Measurements from ENCODE around the gene SLC5A2. TPM values are rescaled to one million over a fixed set of nuclear protein-coding genes. Genes with fewer than 3 reads are reported as not detected.
"Not testable (repeated sequence)": the region's sequence is repeated elsewhere in the genome, so short reads cannot be mapped to it uniquely, and the experiment has no call there.

SLC5A2 gene
- total RNA-seq, 2 donors from 2014 or later = 0.28 to 0.79 TPM

GRCh38 chr16:31488468-31489297 is 5.8 kb downstream of the SLC5A2 start:
- no peak for ATAC-seq
- intact Hi-C loops (cut with DNase I, micrococcal nuclease) = no loop called here
- no peak for DNase-seq

- DNase-seq = no peak
- no peak for ATAC-seq
- intact Hi-C loops (cut with DNase I, micrococcal nuclease) = no loop called here
Observed at GRCh38 chr16:31489298-31489564, 6.3 kb downstream of the SLC5A2 start.

- DNase-seq (no peak), ATAC-seq (no peak)
- intact Hi-C loops (cut with DNase I, micrococcal nuclease) = no loop called here
Observed at GRCh38 chr16:31489616-31490584, 7.0 kb downstream of the SLC5A2 start.

GRCh38 chr16:31491778-31492418 is 9.0 kb downstream of the SLC5A2 start:
- intact Hi-C loops (cut with DNase I, micrococcal nuclease) = no loop called here
- DNase-seq (no peak), ATAC-seq (no peak)

GRCh38 chr16:31493506-31494125 is 10.7 kb downstream of the SLC5A2 start:
- DNase-seq = no peak
- no peak for ATAC-seq
- intact Hi-C loops (cut with DNase I, micrococcal nuclease) = no loop called here

GRCh38 chr16:31496670-31497069 is 13.7 kb downstream of the SLC5A2 start:
- intact Hi-C loops (cut with DNase I, micrococcal nuclease) = no loop called here
- no peak for DNase-seq
- no peak for ATAC-seq

- intact Hi-C loops (cut with DNase I, micrococcal nuclease) = no loop called here
- ATAC-seq (no peak), DNase-seq (no peak)
Observed at GRCh38 chr16:31498493-31498892, 15.6 kb downstream of the SLC5A2 start.

GRCh38 chr16:31499928-31500327 is 17.0 kb downstream of the SLC5A2 start:
- intact Hi-C loops (cut with DNase I, micrococcal nuclease) = no loop called here
- DNase-seq (no peak), ATAC-seq (no peak)

- DNase-seq (no peak), ATAC-seq (no peak)
- intact Hi-C loops (cut with DNase I, micrococcal nuclease) = no loop called here
Observed at GRCh38 chr16:31501226-31501965, 18.5 kb downstream of the SLC5A2 start.

GRCh38 chr16:31501966-31502348 is 19.0 kb downstream of the SLC5A2 start:
- ATAC-seq = no peak
- intact Hi-C loops (cut with DNase I, micrococcal nuclease) = no loop called here
- no peak for DNase-seq

- ATAC-seq = no peak
- no peak for DNase-seq
- intact Hi-C loops (cut with DNase I, micrococcal nuclease) = no loop called here
Observed at GRCh38 chr16:31502981-31503380, 20.1 kb downstream of the SLC5A2 start.

- intact Hi-C loops (cut with DNase I, micrococcal nuclease); ATAC-seq; DNase-seq: not testable (repeated sequence)
Observed at GRCh38 chr16:31503555-31503954, 20.6 kb downstream of the SLC5A2 start.

GRCh38 chr16:31504159-31504558 is 21.2 kb downstream of the SLC5A2 start:
- intact Hi-C loops (cut with DNase I, micrococcal nuclease) = no loop called here
- ATAC-seq = no peak
- DNase-seq = no peak

- intact Hi-C loops (cut with DNase I, micrococcal nuclease) = no loop called here
- DNase-seq (no peak), ATAC-seq (no peak)
Observed at GRCh38 chr16:31505483-31505882, 22.6 kb downstream of the SLC5A2 start.

- intact Hi-C loops (cut with DNase I, micrococcal nuclease) = no loop called here
- DNase-seq (no peak), ATAC-seq (peak; percentile 38)
Observed at GRCh38 chr16:31507617-31507928, 24.6 kb downstream of the SLC5A2 start.

- intact Hi-C loops (cut with DNase I, micrococcal nuclease) = no loop called here
Observed at GRCh38 chr16:31507929-31508705, 25.2 kb downstream of the SLC5A2 start, which contains the start of gene RUSF1. TSS of gene RUSF1 (minus strand) at chr16:31508391. CDS start at chr16:31508373, 18 bp downstream.

GRCh38 chr16:31508706-31509195 is 25.8 kb downstream of the SLC5A2 start:
- ATAC-seq = peak; percentile 35

More at GRCh38 chr16:31507929-31508705, 25.2 kb downstream of the SLC5A2 start, which contains the start of gene RUSF1:
- DNase-seq = peak; percentile 91 to 94
- peak; percentile 98 for ATAC-seq

GRCh38 chr16:31513126-31513525 is 30.2 kb downstream of the SLC5A2 start:
- intact Hi-C loops (cut with DNase I, micrococcal nuclease) = no loop called here
- no peak for DNase-seq
- ATAC-seq = no peak

More at GRCh38 chr16:31508706-31509195, 25.8 kb downstream of the SLC5A2 start:
- intact Hi-C loops (cut with DNase I, micrococcal nuclease) = no loop called here
- no peak for DNase-seq
